ENCODE data around the gene C6orf47.

C6orf47 gene

DNA sequence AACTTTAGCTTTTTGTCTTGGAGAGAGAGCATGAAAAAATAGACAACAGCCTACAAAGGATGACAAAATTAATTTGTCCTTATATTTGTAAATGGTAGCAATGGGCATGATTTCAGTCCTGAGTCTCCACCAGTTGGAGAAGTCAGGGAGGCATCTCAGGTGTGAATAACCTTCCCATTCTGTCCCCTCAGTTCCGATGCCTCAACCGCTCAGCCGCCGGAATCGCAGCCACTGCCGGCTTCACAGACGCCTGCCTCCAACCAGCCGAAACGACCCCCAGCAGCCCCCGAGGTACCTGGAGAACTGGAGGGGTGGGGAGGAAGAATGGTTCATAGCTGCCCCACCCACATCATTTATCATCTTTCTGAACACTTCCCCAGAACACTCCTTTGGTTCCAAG, 36.5 kb downstream of the C6orf47 start:
- H3K4me3 ChIP-seq (ENCODE audit: low read depth, low read length): no peak overlapping the region
- H3K9ac ChIP-seq (ENCODE audit: low read length): no peak overlapping the region
- peaks cover 56 to 58% of the 10 kb centered on the region in 2 experiments for H3K36me3 ChIP-seq (ENCODE audit: control insufficient read depth in 1 of 2, insufficient read depth in 2 of 2, low read length in 2 of 2)
- H2BK12ac ChIP-seq (ENCODE audit: low read length): no peak overlapping the region
- no peak for DNase-seq
- no peak overlapping the region for H2BK5ac ChIP-seq (ENCODE audit: low read depth, low read length, poor library complexity)
- H3K9me3 ChIP-seq (ENCODE audit: insufficient read depth, low read depth, low read length): no peaks in the 10 kb centered on the region
- no peak overlapping the region for H4K8ac ChIP-seq (ENCODE audit: low read depth, low read length)
- H3K27ac ChIP-seq (ENCODE audit: low read depth, low read length): no peak overlapping the region
- H2BK120ac ChIP-seq (ENCODE audit: insufficient read depth, low read length, poor library complexity): no peak overlapping the region
- H4K91ac ChIP-seq (ENCODE audit: low read depth, low read length): no peak overlapping the region
- peaks cover 4 to 7% of the 10 kb centered on the region in 2 experiments for H3K4me1 ChIP-seq (ENCODE audit: control insufficient read depth in 1 of 2, insufficient read depth in 2 of 2, low read length in 2 of 2)
- no peaks in the 10 kb centered on the region for H3K27me3 ChIP-seq (ENCODE audit: insufficient read depth, low read length)
- H3K4me2 ChIP-seq (ENCODE audit: low read length): no peak overlapping the region
- H2AK5ac ChIP-seq (ENCODE audit: low read length): no peak overlapping the region
- no peak overlapping the region for H2AFZ ChIP-seq (ENCODE audit: insufficient read depth, low read length, poor library complexity)
- H3K79me1 ChIP-seq (ENCODE audit: low read length): peaks cover 7% of the 10 kb centered on the region
- H3K23ac ChIP-seq (ENCODE audit: low read length): no peak overlapping the region
- no CpG with 5 or more reads among the region's 10 CpGs for WGBS (ENCODE audit: extremely low coverage, insufficient coverage, insufficient read length)
- peaks cover 17% of the 10 kb centered on the region for H3K79me2 ChIP-seq (ENCODE audit: control insufficient read depth, insufficient read depth, low read length, poor library complexity)
- H4K12ac ChIP-seq (ENCODE audit: low read depth, low read length): no peak overlapping the region
- H3K18ac ChIP-seq (ENCODE audit: low read length): no peak overlapping the region
- H3K4ac ChIP-seq (ENCODE audit: low read depth, low read length): no peak overlapping the region
- H3K14ac ChIP-seq (ENCODE audit: low read length): no peak overlapping the region

GRCh38 chr6:31622684-31623091, 37.9 kb downstream of the C6orf47 start:
- Histone ChIP-seq H3K27me3 (ENCODE audit: insufficient read depth, low read length) (no peaks in the 10 kb centered on the region), H3K79me2 (ENCODE audit: control insufficient read depth, insufficient read depth, low read length, poor library complexity) (peaks cover 17% of the 10 kb centered on the region), H3K23ac (ENCODE audit: low read length) (no peak overlapping the region), H3K27ac (ENCODE audit: low read depth, low read length) (no peak overlapping the region), H3K4me3 (ENCODE audit: low read depth, low read length) (no peak overlapping the region), H2BK12ac (ENCODE audit: low read length) (no peak overlapping the region), H2BK120ac (ENCODE audit: insufficient read depth, low read length, poor library complexity) (no peak overlapping the region), H4K91ac (ENCODE audit: low read depth, low read length) (no peak overlapping the region), H3K36me3 (ENCODE audit: control insufficient read depth in 1 of 2, insufficient read depth in 2 of 2, low read length in 2 of 2) (peaks cover 44 to 46% of the 10 kb centered on the region in 2 experiments), H3K18ac (ENCODE audit: low read length) (no peak overlapping the region), H3K4me2 (ENCODE audit: low read length) (peak overlapping the region; percentile 97), H3K14ac (ENCODE audit: low read length) (no peak overlapping the region), H2AK5ac (ENCODE audit: low read length) (no peak overlapping the region), H3K4ac (ENCODE audit: low read depth, low read length) (peak overlapping the region; percentile 77), H4K12ac (ENCODE audit: low read depth, low read length) (no peak overlapping the region), H2BK5ac (ENCODE audit: low read depth, low read length, poor library complexity) (no peak overlapping the region), H3K79me1 (ENCODE audit: low read length) (peaks cover 7% of the 10 kb centered on the region), H3K4me1 (ENCODE audit: control insufficient read depth in 1 of 2, insufficient read depth in 2 of 2, low read length in 2 of 2) (peaks cover 4 to 7% of the 10 kb centered on the region in 2 experiments), H2AFZ (ENCODE audit: insufficient read depth, low read length, poor library complexity) (no peak overlapping the region), H4K8ac (ENCODE audit: low read depth, low read length) (no peak overlapping the region), H3K9me3 (ENCODE audit: insufficient read depth, low read depth, low read length) (no peaks in the 10 kb centered on the region), H3K9ac (ENCODE audit: low read length) (no peak overlapping the region)
- WGBS (ENCODE audit: extremely low coverage, insufficient coverage, insufficient read length): no CpG with 5 or more reads among the region's 10 CpGs
- peak; percentile 30 to 63 for DNase-seq

DNA sequence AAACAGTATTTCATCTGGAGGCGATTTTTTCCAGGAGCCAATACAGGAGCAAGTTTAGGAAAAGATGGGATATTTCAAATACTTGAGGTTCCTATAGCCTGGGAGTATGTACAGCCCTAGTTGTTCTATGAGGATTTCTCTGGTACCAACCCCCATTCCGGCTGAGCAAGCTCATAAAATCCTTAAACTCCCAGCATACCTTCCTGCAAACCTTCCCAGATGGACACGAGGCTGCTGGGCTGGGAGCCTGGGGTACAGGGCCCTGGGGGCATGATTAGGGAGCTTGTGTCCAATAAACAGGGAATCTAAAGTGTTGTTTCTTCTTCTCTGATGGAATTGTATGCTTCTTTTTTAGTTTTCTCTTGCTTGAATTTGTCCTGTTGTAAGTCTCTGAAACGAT, 38.6 kb downstream of the C6orf47 start:
- Histone ChIP-seq H3K79me2 (ENCODE audit: control insufficient read depth, insufficient read depth, low read length, poor library complexity) (peaks cover 17% of the 10 kb centered on the region), H2AFZ (ENCODE audit: insufficient read depth, low read length, poor library complexity) (no peak overlapping the region), H3K9me3 (ENCODE audit: insufficient read depth, low read depth, low read length) (no peaks in the 10 kb centered on the region), H3K4me1 (ENCODE audit: control insufficient read depth in 1 of 2, insufficient read depth in 2 of 2, low read length in 2 of 2) (peaks cover 4 to 7% of the 10 kb centered on the region in 2 experiments), H3K79me1 (ENCODE audit: low read length) (peaks cover 7% of the 10 kb centered on the region), H4K91ac (ENCODE audit: low read depth, low read length) (peak overlapping the region; percentile 2), H3K18ac (ENCODE audit: low read length) (no peak overlapping the region), H3K27ac (ENCODE audit: low read depth, low read length) (peak overlapping the region; percentile 64), H3K36me3 (ENCODE audit: control insufficient read depth in 1 of 2, insufficient read depth in 2 of 2, low read length in 2 of 2) (peaks cover 39% of the 10 kb centered on the region in 2 experiments), H3K27me3 (ENCODE audit: insufficient read depth, low read length) (no peaks in the 10 kb centered on the region), H2BK5ac (ENCODE audit: low read depth, low read length, poor library complexity) (no peak overlapping the region), H3K4ac (ENCODE audit: low read depth, low read length) (peak overlapping the region; percentile 75), H4K8ac (ENCODE audit: low read depth, low read length) (no peak overlapping the region), H3K23ac (ENCODE audit: low read length) (no peak overlapping the region), H4K12ac (ENCODE audit: low read depth, low read length) (no peak overlapping the region), H3K9ac (ENCODE audit: low read length) (peak overlapping the region; percentile 68), H3K4me2 (ENCODE audit: low read length) (peak overlapping the region; percentile 97), H3K4me3 (ENCODE audit: low read depth, low read length) (no peak overlapping the region), H2BK12ac (ENCODE audit: low read length) (no peak overlapping the region), H2BK120ac (ENCODE audit: insufficient read depth, low read length, poor library complexity) (no peak overlapping the region), H2AK5ac (ENCODE audit: low read length) (no peak overlapping the region), H3K14ac (ENCODE audit: low read length) (peak overlapping the region; percentile 61)
- no peak for DNase-seq
- no CpG with 5 or more reads among the region's 4 CpGs for whole genome bisulfite sequencing (ENCODE audit: extremely low coverage, insufficient coverage, insufficient read length)

DNA sequence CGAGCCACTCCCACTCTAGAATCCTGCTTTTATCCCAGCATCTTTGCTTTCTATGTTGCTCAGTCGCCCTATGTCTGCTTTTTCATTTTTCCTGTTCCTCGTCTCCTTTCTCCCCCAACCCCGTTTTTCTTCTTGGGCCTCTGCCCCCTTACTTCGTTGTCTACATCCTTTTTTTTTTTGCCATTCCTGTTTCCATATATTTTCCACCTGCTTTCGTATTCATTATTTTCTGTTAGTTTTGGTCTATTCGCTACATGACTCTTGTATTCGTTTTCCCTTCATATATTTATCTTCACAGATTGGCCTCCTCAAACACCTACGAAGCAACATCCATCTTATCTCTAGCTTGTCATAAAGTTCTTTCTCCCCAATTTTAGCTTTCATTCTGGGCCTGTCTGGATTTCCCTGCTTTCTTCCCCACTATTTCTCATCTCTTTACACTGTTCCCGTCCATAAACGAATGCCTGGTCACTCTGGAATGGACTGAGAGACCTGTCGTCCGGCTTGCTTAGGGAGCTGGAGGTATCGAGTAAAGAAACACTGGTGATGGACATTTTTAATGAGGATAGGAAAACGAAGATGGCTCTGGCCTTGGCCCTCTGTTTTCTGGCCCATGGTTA, 39.1 kb downstream of the C6orf47 start:
- H3K4me3 ChIP-seq (ENCODE audit: low read depth, low read length): peak overlapping the region; percentile 92
- H2AFZ ChIP-seq (ENCODE audit: insufficient read depth, low read length, poor library complexity): peak overlapping the region; percentile 14
- peak overlapping the region; percentile 92 for H3K27ac ChIP-seq (ENCODE audit: low read depth, low read length)
- no peak for DNase-seq
- H3K4ac ChIP-seq (ENCODE audit: low read depth, low read length): peak overlapping the region; percentile 75
- no peaks in the 10 kb centered on the region for H3K27me3 ChIP-seq (ENCODE audit: insufficient read depth, low read length)
- peak overlapping the region; percentile 26 for H2AK5ac ChIP-seq (ENCODE audit: low read length)
- H4K12ac ChIP-seq (ENCODE audit: low read depth, low read length): peak overlapping the region; percentile 40
- peak overlapping the region; percentile 26 for H3K18ac ChIP-seq (ENCODE audit: low read length)
- peaks cover 4 to 7% of the 10 kb centered on the region in 2 experiments for H3K4me1 ChIP-seq (ENCODE audit: control insufficient read depth in 1 of 2, insufficient read depth in 2 of 2, low read length in 2 of 2)
- H3K79me1 ChIP-seq (ENCODE audit: low read length): peaks cover 7% of the 10 kb centered on the region
- H3K14ac ChIP-seq (ENCODE audit: low read length): peak overlapping the region; percentile 72
- peaks cover 33 to 34% of the 10 kb centered on the region in 2 experiments for H3K36me3 ChIP-seq (ENCODE audit: control insufficient read depth in 1 of 2, insufficient read depth in 2 of 2, low read length in 2 of 2)
- no CpG with 5 or more reads among the region's 15 CpGs for WGBS (ENCODE audit: extremely low coverage, insufficient coverage, insufficient read length)
- H2BK120ac ChIP-seq (ENCODE audit: insufficient read depth, low read length, poor library complexity): peak overlapping the region; percentile 39
- H3K9ac ChIP-seq (ENCODE audit: low read length): peak overlapping the region; percentile 99
- H3K9me3 ChIP-seq (ENCODE audit: insufficient read depth, low read depth, low read length): no peaks in the 10 kb centered on the region
- no peak overlapping the region for H3K23ac ChIP-seq (ENCODE audit: low read length)
- H2BK5ac ChIP-seq (ENCODE audit: low read depth, low read length, poor library complexity): peak overlapping the region; percentile 71
- peak overlapping the region; percentile 97 for H3K4me2 ChIP-seq (ENCODE audit: low read length)
- peak overlapping the region; percentile 78 for H4K91ac ChIP-seq (ENCODE audit: low read depth, low read length)
- peaks cover 17% of the 10 kb centered on the region for H3K79me2 ChIP-seq (ENCODE audit: control insufficient read depth, insufficient read depth, low read length, poor library complexity)
- H4K8ac ChIP-seq (ENCODE audit: low read depth, low read length): peak overlapping the region; percentile 80
- no peak overlapping the region for H2BK12ac ChIP-seq (ENCODE audit: low read length)
